ENCODE measurements around the gene CDKAL1. TPM values are rescaled to one million over a fixed set of nuclear protein-coding genes. Genes with fewer than 3 reads are reported as not detected.

CDKAL1 gene
- total and polyA plus RNA-seq, 2 of the 13 experiments (the other 11 are each of a cell fraction or from before 2014, with no cell fraction given): 9.5 to 27.7 TPM

- TF ChIP-seq ZNF142 (CRISPR knock-in tag; IDR thresholded peaks at IDR 0.05) (no peak), AKAP8 (CRISPR knock-in tag; IDR thresholded peaks at IDR 0.05) (no peak), RARG (CRISPR knock-in tag; IDR thresholded peaks at IDR 0.05; ENCODE audit: low read depth) (no peak), NR1H2 (CRISPR knock-in tag; IDR thresholded peaks at IDR 0.05; ENCODE audit: borderline replicate concordance, low read depth) (no peak), ZSCAN31 (CRISPR knock-in tag; IDR thresholded peaks at IDR 0.05; ENCODE audit: low read depth) (no peak)
These were observed 696.3 kb downstream of the CDKAL1 start (continued) for GRCh38 chr6:21230536-21230935.

- H2AFZ ChIP-seq (ENCODE audit: low read length): no peak overlapping the region
- BruUV-seq (replicated peaks): no TSS peak
- H3K9ac ChIP-seq (ENCODE audit: insufficient read depth, low read depth, low read length): no peak overlapping the region
- no peak overlapping the region for H3K27ac ChIP-seq (ENCODE audit: extremely low read length, insufficient read depth, low read length)
- H3K4me3 ChIP-seq (replicated peaks in 1 of 3; ENCODE audit: insufficient read depth in 1 of 3, low read depth in 2 of 3, low read length in 3 of 3): no peak overlapping the region
- H4K20me1 ChIP-seq (ENCODE audit: insufficient read depth, low read length): no peaks in the 10 kb centered on the region
- CTCF ChIA-PET (ENCODE audit: low intra/inter-chr PET ratio, low total read pairs): no interaction called here
- POLR2A ChIA-PET: no interaction called here
- no peaks in the 10 kb centered on the region for H3K4me1 ChIP-seq (ENCODE audit: insufficient read depth, low read length)
- no peak for ATAC-seq
- no peak for DNase-seq (ENCODE audit: low spot score)
- no peak for FAIRE-seq
- H3K27me3 ChIP-seq (ENCODE audit: control insufficient read depth in 1 of 2, insufficient read depth in 2 of 2, low read length in 2 of 2): no peaks in the 10 kb centered on the region
- peaks cover 7% of the 10 kb centered on the region; the same call in 1 of the 2 replicates for H3K9me3 ChIP-seq (ENCODE audit: low read length)
- in situ Hi-C loops (cut with HindIII; ENCODE audit: extremely low pct_ligation_motif_present, low pct_unique_long_range_greater_than_20kb) (no loop called here), intact Hi-C loops (cut with micrococcal nuclease; ENCODE audit: unreplicated experiment) (no loop called here)
- H3K36me3 ChIP-seq (replicated peaks in 1 of 2; ENCODE audit: control insufficient read depth in 1 of 2, insufficient read depth in 2 of 2, low read length in 2 of 2): peaks cover 1 to 17% of the 10 kb centered on the region in 2 experiments; a peak in 2 of 5 replicates
- no peak overlapping the region for H3K4me2 ChIP-seq (ENCODE audit: low read depth, low read length)
- H3K79me2 ChIP-seq (ENCODE audit: insufficient read depth, low read length): no peaks in the 10 kb centered on the region
- TF ChIP-seq MAFK (conservative IDR thresholded peaks at IDR 0.05 in 1 of 2, IDR thresholded peaks at IDR 0.05 in 1 of 2; ENCODE audit: low read length in 2 of 2) (no peak), LBX2 (CRISPR knock-in tag; IDR thresholded peaks at IDR 0.05; ENCODE audit: borderline replicate concordance) (no peak), SUZ12 (IDR thresholded peaks at IDR 0.05; ENCODE audit: low read depth, low read length) (no peak), MXD3 (CRISPR knock-in tag; IDR thresholded peaks at IDR 0.05) (no peak), SMAD3 (CRISPR knock-in tag; IDR thresholded peaks at IDR 0.05) (no peak), GZF1 (CRISPR knock-in tag; IDR thresholded peaks at IDR 0.05) (no peak), GTF3A (CRISPR knock-in tag; conservative IDR thresholded peaks at IDR 0.05) (no peak), ZNF839 (CRISPR knock-in tag; IDR thresholded peaks at IDR 0.05; ENCODE audit: borderline replicate concordance) (no peak), ZKSCAN5 (CRISPR knock-in tag; IDR thresholded peaks at IDR 0.05) (no peak), HMG20A (CRISPR knock-in tag; IDR thresholded peaks at IDR 0.05; ENCODE audit: borderline replicate concordance) (no peak), E2F1 (CRISPR knock-in tag; IDR thresholded peaks at IDR 0.05) (no peak), TRIM24 (CRISPR knock-in tag; IDR thresholded peaks at IDR 0.05) (no peak), ZNF782 (CRISPR knock-in tag; IDR thresholded peaks at IDR 0.05; ENCODE audit: borderline replicate concordance) (no peak)
These were observed 700.9 kb downstream of the CDKAL1 start for GRCh38 chr6:21235162-21235561.
